GM19023 (cell line): ENCODE measurements around the gene MYOD1.

Experiments
- ATAC-seq: cut with Tn5 transposase; IDR thresholded peaks from one replicate; pipeline ENCODE4 v1.9.1; 2021; ENCODE audit warnings: mild to moderate bottlenecking, moderate library complexity; ENCODE audit not compliant: unreplicated experiment

The MYOD1 gene

GRCh38 chr11:17733261-17733660 is 13.9 kb downstream of the MYOD1 start:
- ATAC-seq: no peak

GRCh38 chr11:17734418-17734911 is 15.1 kb downstream of the MYOD1 start, which contains the start of gene KCNC1:
Gene KCNC1 (plus strand): TSS chr11:17734781. CDS start chr11:17736003, 1,222 bp downstream.
- no peak for ATAC-seq

GRCh38 chr11:17734986-17735817 is 15.8 kb downstream of the MYOD1 start:
- peak; percentile 48 for ATAC-seq

- no peak for ATAC-seq
These were observed 16.6 kb downstream of the MYOD1 start for GRCh38 chr11:17735818-17736578.

- no peak for ATAC-seq
These were observed 17.2 kb downstream of the MYOD1 start for GRCh38 chr11:17736579-17736893.

GRCh38 chr11:17736930-17737817 is 17.8 kb downstream of the MYOD1 start:
- ATAC-seq: no peak

- no peak for ATAC-seq
These were observed 19.0 kb downstream of the MYOD1 start for GRCh38 chr11:17738151-17738973.

GRCh38 chr11:17739945-17740338 is 20.6 kb downstream of the MYOD1 start:
- no peak for ATAC-seq

- ATAC-seq: no peak
These were observed 21.4 kb downstream of the MYOD1 start for GRCh38 chr11:17740649-17741235.

GRCh38 chr11:17741487-17741886 is 22.1 kb downstream of the MYOD1 start:
- ATAC-seq: no peak

GRCh38 chr11:17742019-17742418 is 22.6 kb downstream of the MYOD1 start:
- ATAC-seq: no peak

GRCh38 chr11:17743026-17743807 is 23.8 kb downstream of the MYOD1 start:
- ATAC-seq: no peak

GRCh38 chr11:17743808-17744119 is 24.4 kb downstream of the MYOD1 start:
- ATAC-seq: no peak

- no peak for ATAC-seq
These were observed 25.0 kb downstream of the MYOD1 start for GRCh38 chr11:17744151-17744940.

- no peak for ATAC-seq
These were observed 25.8 kb downstream of the MYOD1 start for GRCh38 chr11:17745023-17745772.

GRCh38 chr11:17746096-17746495 is 26.7 kb downstream of the MYOD1 start:
- ATAC-seq: no peak

GRCh38 chr11:17747131-17747955 is 28.0 kb downstream of the MYOD1 start:
- no peak for ATAC-seq
